A673 (cell line): ENCODE data around the gene TNFSF13. TPM values are rescaled to one million over a fixed set of nuclear protein-coding genes. Genes with fewer than 3 reads are reported as not detected.
A peak's percentile ranks its signal among the peaks of the same experiment; 100 is the strongest.

Experiments
- BruUV-seq: library from RNA; stranded (reverse); fragments of 400-500 nt; replicated peaks from 2 replicates; lab custom pipeline; 2021; lab: Mats Ljungman, UMichigan
- CTCF ChIA-PET: fragments of 300-600 bp; sonication (Branson Sonifier 250); formaldehyde crosslinking; loops from one replicate; lab custom pipeline; 2022; ENCODE audit warnings: antibody characterized with exemption; lab: Charles Lee
- POLR2A ChIA-PET: fragments of 300-600 bp; sonication (Branson Sonifier 250); formaldehyde crosslinking; loops from one replicate; lab custom pipeline; 2022; ENCODE audit warnings: antibody characterized with exemption; ENCODE audit not compliant: low non-redundant PET; lab: Charles Lee
- DNase-seq: peaks from one replicate; pipeline ENCODE4 v3.0.0-alpha.2; 2015; ENCODE audit warnings: low spot score
- H3K27ac ChIP-seq: fragments of 200-600 bp; sonication (generic); 2 replicates; pipeline ENCODE4 v1.5.1; 2016; ENCODE audit warnings: mixed run types, low read depth, mild to moderate bottlenecking, mixed read lengths, antibody characterized with exemption, low read length; ENCODE audit not compliant: poor library complexity, severe bottlenecking
- H3K27me3 ChIP-seq: fragments of 200-600 bp; sonication (generic); replicated peaks from 2 replicates; pipeline ENCODE4 v1.6.1; 2017; ENCODE audit warnings: mixed run types, low read depth, mild to moderate bottlenecking, mixed read lengths, antibody characterized with exemption, low read length; ENCODE audit not compliant: insufficient read depth, poor library complexity
- H3K36me3 ChIP-seq: fragments of 200-600 bp; sonication (generic); 2 replicates; pipeline ENCODE4 v1.6.1; 2016; ENCODE audit warnings: mixed run types, mild to moderate bottlenecking, mixed read lengths, antibody characterized with exemption, low read length; ENCODE audit not compliant: insufficient read depth, poor library complexity, severe bottlenecking
- H3K4me1 ChIP-seq: fragments of 200-600 bp; sonication (generic); 2 replicates; pipeline ENCODE4 v1.6.1; 2017; ENCODE audit warnings: mixed run types, mild to moderate bottlenecking, mixed read lengths, antibody characterized with exemption, low read length; ENCODE audit not compliant: insufficient read depth, poor library complexity, severe bottlenecking
- H3K4me3 ChIP-seq: fragments of 200-600 bp; sonication (generic); 2 replicates; pipeline ENCODE4 v1.5.1; 2016; ENCODE audit warnings: low read depth, mixed run types, mild to moderate bottlenecking, mixed read lengths, low read length; ENCODE audit not compliant: poor library complexity, severe bottlenecking
- H3K9me3 ChIP-seq: fragments of 200-600 bp; sonication (generic); 2 replicates; pipeline ENCODE4 v1.6.1; 2016; ENCODE audit warnings: mixed run types, low read depth, mild to moderate bottlenecking, mixed read lengths, antibody characterized with exemption, low read length; ENCODE audit not compliant: poor library complexity, severe bottlenecking
- CTCF ChIP-seq: fragments of 300-800, 200-600 bp; sonication (generic); conservative IDR thresholded peaks from 2 replicates; pipeline ENCODE4 v1.5.1; 2017; ENCODE audit warnings: low read depth, mild to moderate bottlenecking, antibody characterized with exemption, low read length, moderate library complexity, mixed read lengths
- EZH2 ChIP-seq: fragments of 200-600 bp; sonication (generic); IDR thresholded peaks from 2 replicates; pipeline ENCODE4 v1.6.1; 2017; ENCODE audit warnings: borderline replicate concordance, low read depth, mild to moderate bottlenecking, mixed read lengths, antibody characterized with exemption, low read length; ENCODE audit not compliant: poor library complexity, severe bottlenecking
- intact Hi-C: fragments of 100-400 bp; cut with micrococcal nuclease; formaldehyde crosslinking; loops from one replicate; pipeline ENCODE4 v1.10.0; 2022; ENCODE audit not compliant: unreplicated experiment
- total RNA-seq: library from RNA; stranded (reverse); gene quantifications from 2 replicates; pipeline ENCODE4 v1.2.3, GENCODE V29; 2021

Gene TNFSF13
- total RNA-seq, 1 experiment from 2014 or later: 0.69 TPM

GRCh38 chr17:7555320-7555948 is 3.1 kb upstream of the TNFSF13 start:
- ChIA-PET CTCF (interaction anchor here (1.0 kb wide), 1 partner anchor 199 kb away, joined by 8 read pairs; no protein-coding TSS in a partner anchor), POLR2A (no interaction called here)
- DNase-seq: no peak
- TF ChIP-seq CTCF (no peak), EZH2 (no peak)
- intact Hi-C loops: no loop called here
- Histone ChIP-seq H3K27ac (no peak overlapping the region), H3K27me3 (no peaks in the 10 kb centered on the region), H3K9me3 (no peaks in the 10 kb centered on the region), H3K4me1 (peaks cover 18% of the 10 kb centered on the region), H3K36me3 (no peaks in the 10 kb centered on the region), H3K4me3 (no peak overlapping the region)
- no TSS peak for BruUV-seq

GRCh38 chr17:7556627-7557026 is 1.9 kb upstream of the TNFSF13 start:
- H3K9me3 ChIP-seq: no peaks in the 10 kb centered on the region
- H3K4me3 ChIP-seq: no peak overlapping the region
- DNase-seq: no peak
- ChIA-PET CTCF (no interaction called here), POLR2A (no interaction called here)
- peaks cover 18% of the 10 kb centered on the region for H3K4me1 ChIP-seq
- H3K36me3 ChIP-seq: no peaks in the 10 kb centered on the region
- intact Hi-C loops: no loop called here
- no peak overlapping the region for H3K27ac ChIP-seq
- BruUV-seq: no TSS peak
- TF ChIP-seq CTCF: no peak
- no peak for TF ChIP-seq EZH2
- H3K27me3 ChIP-seq: no peaks in the 10 kb centered on the region

- no peaks in the 10 kb centered on the region for H3K36me3 ChIP-seq
- no peaks in the 10 kb centered on the region for H3K27me3 ChIP-seq
- H3K27ac ChIP-seq: peak overlapping the region; percentile 68
- H3K4me3 ChIP-seq: no peak overlapping the region
- H3K4me1 ChIP-seq: peaks cover 19% of the 10 kb centered on the region
- ChIA-PET POLR2A (no interaction called here), CTCF (no interaction called here)
- BruUV-seq: no TSS peak
- H3K9me3 ChIP-seq: no peaks in the 10 kb centered on the region
- DNase-seq: no peak
- intact Hi-C loops: no loop called here
- TF ChIP-seq CTCF (no peak), EZH2 (no peak)
Measured at GRCh38 chr17:7557147-7557764, 1.3 kb upstream of the TNFSF13 start.
